Caco-2 (cell line): ENCODE data around the gene PCID2. TPM values are rescaled to one million over a fixed set of nuclear protein-coding genes. Genes with fewer than 3 reads are reported as not detected.

Experiments used
- BruUV-seq: library from RNA; stranded (reverse); fragments of 400-500 nt; replicated peaks from 2 replicates; lab custom pipeline; 2021; lab: Mats Ljungman, UMichigan
- CTCF ChIA-PET: fragments of 300-600 bp; sonication (Branson Sonifier 250); formaldehyde crosslinking; loops from one replicate; lab custom pipeline; 2022; ENCODE audit warnings: antibody characterized with exemption; lab: Charles Lee
- POLR2A ChIA-PET: fragments of 300-600 bp; sonication (Branson Sonifier 250); formaldehyde crosslinking; loops from one replicate; lab custom pipeline; 2022; ENCODE audit warnings: antibody characterized with exemption; lab: Charles Lee
- DNase-seq, 2 experiments: peaks; one replicate each; pipeline versions ENCODE4 v3.0.0 to v3.0.0-alpha.2; 2020 to 2022
- H3K27me3 ChIP-seq: replicated peaks from 2 replicates; pipeline ENCODE4 v1.6.0; 2011; ENCODE audit warnings: low read length; ENCODE audit not compliant: control insufficient read depth, insufficient read depth
- H3K36me3 ChIP-seq: 2 replicates; pipeline ENCODE4 v1.5.1; 2011; ENCODE audit warnings: low read length; ENCODE audit not compliant: control insufficient read depth, insufficient read depth
- H3K4me1 ChIP-seq: fragments of 250-450 bp; sonication (Bioruptor Pico); 2 replicates; pipeline ENCODE4 v1.5.1; 2020; ENCODE audit warnings: mild to moderate bottlenecking
- H3K4me3 ChIP-seq: 2 replicates; pipeline ENCODE4 v1.5.1; 2011; ENCODE audit warnings: low read depth, mild to moderate bottlenecking, control low read depth, low read length
- H3K9me3 ChIP-seq: fragments of 250-450 bp; sonication (Bioruptor Pico); 2 replicates; pipeline ENCODE4 v1.5.1; 2020; ENCODE audit warnings: mild to moderate bottlenecking, moderate library complexity
- H3K27ac Mint-ChIP-seq: one replicate; pipeline ENCODE4 v1.8.0; 2022; ENCODE audit warnings: mixed read lengths; ENCODE audit not compliant: unreplicated experiment
- H3K27me3 Mint-ChIP-seq: one replicate; pipeline ENCODE4 v1.8.0; 2022; ENCODE audit warnings: mixed read lengths; ENCODE audit not compliant: insufficient read depth, unreplicated experiment
- H3K36me3 Mint-ChIP-seq: one replicate; pipeline ENCODE4 v1.8.0; 2022; ENCODE audit warnings: mild to moderate bottlenecking, mixed read lengths; ENCODE audit not compliant: insufficient read depth, unreplicated experiment
- H3K4me1 Mint-ChIP-seq: one replicate; pipeline ENCODE4 v1.8.0; 2022; ENCODE audit warnings: low read depth, mixed read lengths; ENCODE audit not compliant: unreplicated experiment
- H3K4me3 Mint-ChIP-seq: one replicate; pipeline ENCODE4 v1.8.0; 2022; ENCODE audit warnings: mild to moderate bottlenecking, moderate library complexity, mixed read lengths; ENCODE audit not compliant: unreplicated experiment
- H3K9me3 Mint-ChIP-seq: one replicate; pipeline ENCODE4 v1.8.0; 2022; ENCODE audit warnings: mixed read lengths; ENCODE audit not compliant: unreplicated experiment
- intact Hi-C: fragments of 100-400 bp; cut with micrococcal nuclease; formaldehyde crosslinking; loops from one replicate; pipeline ENCODE4 v1.10.0; 2022; ENCODE audit not compliant: unreplicated experiment
- total RNA-seq: library from RNA; stranded (reverse); gene quantifications from 2 replicates; pipeline ENCODE4 v1.2.3, GENCODE V29; 2022
- TF ChIP-seq, protein P1 (sequence below), 2 experiments: fragments of 200-600 bp in 1 of 2; IDR thresholded peaks; 1 replicate in 1 of 2; 2 replicates in 1 of 2; pipeline versions ENCODE4 v1.5.1 to v1.8.0; 2011 to 2022; ENCODE audit warnings: antibody characterized with exemption in 1 of 2, control low read depth in 1 of 2, inconsistent platforms in 1 of 2, low read depth in 1 of 2, low read length in 1 of 2, mild to moderate bottlenecking in 1 of 2, moderate library complexity in 1 of 2; ENCODE audit not compliant: insufficient read depth in 1 of 2, severe bottlenecking in 1 of 2, unreplicated experiment in 1 of 2

Gene PCID2
- total RNA-seq, 1 experiment from 2014 or later = 81.5 TPM

DNA sequence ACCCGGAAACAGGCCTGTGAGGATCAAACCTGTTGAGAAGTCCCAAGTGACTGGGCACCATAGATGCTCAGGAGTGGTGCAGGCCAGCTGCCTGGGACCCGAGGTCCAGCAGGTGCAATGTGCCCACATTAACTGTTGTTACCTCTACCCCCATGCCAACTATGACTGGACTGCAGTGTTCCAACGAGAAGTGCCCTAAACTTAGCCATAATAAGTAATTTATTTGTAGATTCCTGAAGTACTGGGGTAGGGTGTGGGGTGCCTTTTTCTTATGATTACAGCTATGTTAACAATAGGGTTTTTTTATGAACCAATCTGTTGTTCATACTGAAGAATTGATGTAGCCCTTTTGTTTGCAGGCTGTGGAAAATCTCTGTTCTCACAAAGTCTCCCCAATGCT, 10.1 kb upstream of the PCID2 start:
- no peak overlapping the region for H3K4me3 Mint-ChIP-seq
- H3K27ac Mint-ChIP-seq = no peak overlapping the region
- ChIA-PET CTCF (no interaction called here), POLR2A (no interaction called here)
- H3K36me3 Mint-ChIP-seq = peaks cover 38% of the 10 kb centered on the region
- Histone ChIP-seq H3K4me1 (peaks cover 30% of the 10 kb centered on the region), H3K4me3 (no peak overlapping the region), H3K27me3 (no peaks in the 10 kb centered on the region), H3K36me3 (peaks cover 12% of the 10 kb centered on the region), H3K9me3 (no peaks in the 10 kb centered on the region)
- no TSS peak for BruUV-seq
- DNase-seq = no peak
- H3K27me3 Mint-ChIP-seq = no peaks in the 10 kb centered on the region
- intact Hi-C loops = no loop called here
- TF ChIP-seq, protein P1, sequence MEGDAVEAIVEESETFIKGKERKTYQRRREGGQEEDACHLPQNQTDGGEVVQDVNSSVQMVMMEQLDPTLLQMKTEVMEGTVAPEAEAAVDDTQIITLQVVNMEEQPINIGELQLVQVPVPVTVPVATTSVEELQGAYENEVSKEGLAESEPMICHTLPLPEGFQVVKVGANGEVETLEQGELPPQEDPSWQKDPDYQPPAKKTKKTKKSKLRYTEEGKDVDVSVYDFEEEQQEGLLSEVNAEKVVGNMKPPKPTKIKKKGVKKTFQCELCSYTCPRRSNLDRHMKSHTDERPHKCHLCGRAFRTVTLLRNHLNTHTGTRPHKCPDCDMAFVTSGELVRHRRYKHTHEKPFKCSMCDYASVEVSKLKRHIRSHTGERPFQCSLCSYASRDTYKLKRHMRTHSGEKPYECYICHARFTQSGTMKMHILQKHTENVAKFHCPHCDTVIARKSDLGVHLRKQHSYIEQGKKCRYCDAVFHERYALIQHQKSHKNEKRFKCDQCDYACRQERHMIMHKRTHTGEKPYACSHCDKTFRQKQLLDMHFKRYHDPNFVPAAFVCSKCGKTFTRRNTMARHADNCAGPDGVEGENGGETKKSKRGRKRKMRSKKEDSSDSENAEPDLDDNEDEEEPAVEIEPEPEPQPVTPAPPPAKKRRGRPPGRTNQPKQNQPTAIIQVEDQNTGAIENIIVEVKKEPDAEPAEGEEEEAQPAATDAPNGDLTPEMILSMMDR (IDR thresholded peaks at IDR 0.05; ENCODE audit: insufficient read depth in 1 of 2, low read depth in 1 of 2, low read length in 1 of 2, severe bottlenecking in 1 of 2, unreplicated experiment in 1 of 2) = no peak
- peaks cover 10% of the 10 kb centered on the region for H3K4me1 Mint-ChIP-seq
- no peaks in the 10 kb centered on the region for H3K9me3 Mint-ChIP-seq

- Mint-ChIP-seq H3K27ac (no peak overlapping the region), H3K4me3 (no peak overlapping the region), H3K9me3 (no peaks in the 10 kb centered on the region), H3K36me3 (peaks cover 38% of the 10 kb centered on the region), H3K27me3 (no peaks in the 10 kb centered on the region), H3K4me1 (peaks cover 18% of the 10 kb centered on the region)
- H3K9me3 ChIP-seq = no peaks in the 10 kb centered on the region
- TF ChIP-seq, protein P1 (IDR thresholded peaks at IDR 0.05; ENCODE audit: insufficient read depth in 1 of 2, low read depth in 1 of 2, low read length in 1 of 2, severe bottlenecking in 1 of 2, unreplicated experiment in 1 of 2) = no peak
- CTCF ChIA-PET = no interaction called here
- POLR2A ChIA-PET = no interaction called here
- peak in 1 of 2 experiments; percentile 16 for DNase-seq
- intact Hi-C loops = no loop called here
- peaks cover 30% of the 10 kb centered on the region for H3K4me1 ChIP-seq
- H3K36me3 ChIP-seq = peaks cover 15% of the 10 kb centered on the region
- no TSS peak for BruUV-seq
- no peaks in the 10 kb centered on the region for H3K27me3 ChIP-seq
- no peak overlapping the region for H3K4me3 ChIP-seq
These were observed 8.0 kb upstream of the PCID2 start for GRCh38 chr13:113216254-113217048.

DNA sequence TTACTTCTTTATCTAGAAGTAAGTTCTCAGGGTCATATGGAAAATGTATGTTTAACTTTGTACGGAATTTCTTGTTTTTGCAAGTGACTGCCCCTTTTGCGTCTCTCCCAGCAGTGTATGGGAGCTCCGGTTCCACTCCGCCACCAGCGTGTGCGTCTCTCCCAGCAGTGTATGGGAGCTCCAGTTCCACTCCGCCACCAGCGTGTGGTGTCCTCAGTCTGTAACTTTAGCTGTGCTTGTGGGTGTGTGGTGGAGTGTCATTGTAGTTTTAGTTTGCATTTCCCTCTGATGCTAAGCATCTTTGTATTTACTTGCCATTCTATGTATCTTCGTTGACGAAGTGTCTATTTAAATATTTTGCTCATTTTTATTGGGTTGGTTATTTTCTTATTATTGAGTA, 3.3 kb upstream of the PCID2 start:
- intact Hi-C loops = no loop called here
- H3K27ac Mint-ChIP-seq = peak overlapping the region; percentile 22

More for the DNA sequence above, 3.3 kb upstream of the PCID2 start:
- Mint-ChIP-seq H3K4me1 (peaks cover 14% of the 10 kb centered on the region), H3K9me3 (no peaks in the 10 kb centered on the region), H3K4me3 (peak overlapping the region; percentile 74), H3K36me3 (peaks cover 40% of the 10 kb centered on the region), H3K27me3 (no peaks in the 10 kb centered on the region)
- TF ChIP-seq, protein P1 (IDR thresholded peaks at IDR 0.05; ENCODE audit: insufficient read depth in 1 of 2, low read depth in 1 of 2, low read length in 1 of 2, severe bottlenecking in 1 of 2, unreplicated experiment in 1 of 2) = peak; percentile 10 to 27
- CTCF ChIA-PET = interaction anchor here (1.1 kb wide), 1 partner anchor 99 kb away, joined by 3 read pairs; no protein-coding TSS in a partner anchor
- POLR2A ChIA-PET = no interaction called here
- no TSS peak for BruUV-seq
- Histone ChIP-seq H3K4me3 (no peak overlapping the region), H3K4me1 (peaks cover 11% of the 10 kb centered on the region), H3K36me3 (peaks cover 7% of the 10 kb centered on the region; the same call in 1 of the 2 replicates), H3K27me3 (no peaks in the 10 kb centered on the region), H3K9me3 (no peaks in the 10 kb centered on the region)
- peak in 1 of 2 experiments; percentile 51 for DNase-seq
